ENCODE data around the gene SMAD7.

DNA sequence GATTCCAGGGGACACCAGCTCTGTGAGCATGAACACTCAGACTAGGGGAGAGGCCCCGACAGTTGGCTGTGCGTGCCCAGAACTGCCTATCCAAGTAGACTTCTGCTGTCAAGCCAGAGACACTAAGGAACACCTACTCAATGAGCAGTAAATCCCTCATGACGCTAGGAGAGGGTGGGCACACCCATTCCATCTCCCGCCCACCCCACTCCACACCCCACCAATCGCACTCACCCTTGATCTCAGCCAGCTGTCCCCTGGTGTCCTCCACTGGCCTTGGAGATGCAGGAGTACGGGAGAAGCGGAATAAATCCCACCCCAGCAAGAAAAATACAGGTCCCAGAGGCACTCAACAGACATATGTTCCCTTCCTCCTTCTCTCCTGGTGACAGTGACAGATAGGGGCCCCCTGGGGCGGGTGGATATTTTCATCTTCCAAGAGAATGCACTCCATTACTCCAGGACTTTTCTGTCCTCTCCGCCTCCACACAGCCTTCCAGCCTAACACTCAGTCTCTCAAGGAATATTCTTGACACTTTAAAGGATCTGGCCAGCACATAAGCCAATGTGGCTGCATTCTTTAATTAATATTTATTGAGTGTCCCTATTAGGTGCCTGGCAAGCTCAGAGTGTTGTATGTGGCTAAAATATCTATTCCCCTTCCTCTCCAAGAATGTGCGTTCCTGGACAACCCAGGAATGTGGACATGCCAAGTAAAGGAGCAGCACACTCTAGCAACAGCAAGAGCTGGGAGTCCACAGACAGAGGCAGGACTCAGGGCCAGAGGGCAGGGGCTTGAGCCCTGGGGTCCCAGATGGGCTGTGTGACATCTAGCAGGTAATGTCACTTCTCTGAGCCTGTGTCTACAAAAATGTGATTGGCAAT lies 13.1 kb upstream of the SMAD7 start:
- TF ChIP-seq BHLHE40 (IDR thresholded peaks at IDR 0.05; ENCODE audit: borderline replicate concordance) (no peak), ELF4 (IDR thresholded peaks at IDR 0.05) (no peak), CTBP1 (IDR thresholded peaks at IDR 0.05; ENCODE audit: borderline replicate concordance) (no peak), FOXA1 (IDR thresholded peaks at IDR 0.05) (no peak), FOXM1 (IDR thresholded peaks at IDR 0.05; ENCODE audit: borderline replicate concordance) (no peak), SP1 (IDR thresholded peaks at IDR 0.05) (no peak)
